Muscle of leg (tissue), 11 donors: ENCODE measurements around the gene RABGAP1. TPM values are rescaled to one million over a fixed set of nuclear protein-coding genes. Genes with fewer than 3 reads are reported as not detected.

Experiments
- DNase-seq: peaks from one replicate; pipeline ENCODE4 v3.0.0; 2013
- H3K27ac ChIP-seq: one replicate; pipeline ENCODE4 v1.5.1; 2013; ENCODE audit warnings: mild to moderate bottlenecking, low read length, control low read depth
- H3K27me3 ChIP-seq: one replicate; pipeline ENCODE4 v1.6.1; 2013; ENCODE audit warnings: low read length; ENCODE audit not compliant: control insufficient read depth, insufficient read depth
- H3K36me3 ChIP-seq: one replicate; pipeline ENCODE4 v1.6.1; 2013; ENCODE audit warnings: low read length; ENCODE audit not compliant: control insufficient read depth, insufficient read depth
- H3K4me1 ChIP-seq: one replicate; pipeline ENCODE4 v1.6.1; 2013; ENCODE audit warnings: low read length; ENCODE audit not compliant: control insufficient read depth, insufficient read depth
- H3K4me3 ChIP-seq: one replicate; pipeline ENCODE4 v1.5.1; 2013; ENCODE audit warnings: low read length, control low read depth
- H3K9me3 ChIP-seq: replicated peaks from 2 replicates; pipeline ENCODE4 v1.6.1; 2013; ENCODE audit warnings: low read depth, low read length; ENCODE audit not compliant: control insufficient read depth
- WGBS: methylation state at CpG from one replicate; pipeline ENCODE4 v1.1.5; 2013; ENCODE audit warnings: missing lambda C conversion rate; ENCODE audit not compliant: insufficient coverage; 5-methylcytosine and 5-hydroxymethylcytosine counted together
- polyA plus RNA-seq, 8 donors: library from polyadenylated mRNA; unstranded; fragments of 120-200 nt; gene quantifications; one replicate each; pipeline versions ENCODE4 v1.2.1 to v1.2.3, GENCODE V29; 2013; ENCODE audit warnings: inconsistent platforms in 1 of 8, low replicate concordance in 1 of 8; ENCODE audit not compliant: insufficient read length in 8 of 8, insufficient read depth in 1 of 8
- total RNA-seq: library from RNA; stranded (reverse); fragments of 120-200 nt; gene quantifications from one replicate; pipeline ENCODE4 v1.2.4, GENCODE V29; 2013

Gene RABGAP1
- total and polyA plus RNA-seq, 9 donors = 29.6 to 40.5 (median 30.9) TPM

DNA sequence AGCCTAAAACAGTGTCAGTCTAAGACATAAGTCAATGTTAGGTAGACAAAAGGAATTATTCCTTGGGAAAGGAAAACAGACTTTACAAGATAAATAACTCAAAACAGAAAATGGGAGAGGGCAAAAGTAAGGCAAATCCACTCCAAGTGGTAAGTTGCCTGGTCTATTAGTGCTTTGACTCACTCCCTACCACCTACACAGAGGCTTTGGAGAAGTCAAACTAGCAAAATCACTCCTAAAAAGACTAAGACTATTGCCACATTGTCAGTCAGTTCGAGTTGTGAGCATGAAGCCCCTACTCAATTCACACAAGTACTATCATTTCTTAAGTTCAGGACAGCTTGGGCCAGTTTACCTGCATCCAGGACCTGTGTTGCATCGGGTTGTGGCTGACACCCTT lies 22.5 kb upstream of the RABGAP1 start:
- DNase-seq = no peak
- Histone ChIP-seq H3K27ac (no peak overlapping the region), H3K27me3 (no peaks in the 10 kb centered on the region), H3K4me1 (peaks cover 4% of the 10 kb centered on the region), H3K36me3 (peaks cover 3% of the 10 kb centered on the region), H3K4me3 (no peak overlapping the region), H3K9me3 (no peaks in the 10 kb centered on the region)
- WGBS = 92% methylated on average over 2 of the region's 2 CpGs

DNA sequence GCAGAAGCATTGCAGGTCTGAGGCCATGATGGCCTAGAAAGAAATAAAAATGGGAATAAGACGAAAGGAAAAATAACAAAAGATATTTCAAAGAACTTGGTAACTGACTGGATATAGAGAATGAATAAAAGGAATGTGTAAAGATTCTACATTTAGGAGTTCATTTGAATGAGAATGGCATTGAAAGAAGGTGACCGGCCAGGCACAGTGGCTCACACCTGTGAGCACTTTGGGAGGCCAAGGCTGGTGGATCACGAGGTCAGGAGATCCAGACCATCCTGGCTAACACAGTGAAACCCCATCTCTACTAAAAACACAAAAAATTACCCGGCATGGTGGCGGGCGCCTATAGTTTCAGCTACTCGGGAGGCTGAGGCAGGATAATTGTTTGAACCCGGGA lies 18.1 kb upstream of the RABGAP1 start:
- Histone ChIP-seq H3K27ac (no peak overlapping the region), H3K27me3 (no peaks in the 10 kb centered on the region), H3K4me1 (no peaks in the 10 kb centered on the region), H3K9me3 (no peaks in the 10 kb centered on the region), H3K36me3 (peaks cover 5% of the 10 kb centered on the region), H3K4me3 (no peak overlapping the region)
- no peak for DNase-seq
- 100% methylated on average over 2 of the region's 8 CpGs for WGBS

DNA sequence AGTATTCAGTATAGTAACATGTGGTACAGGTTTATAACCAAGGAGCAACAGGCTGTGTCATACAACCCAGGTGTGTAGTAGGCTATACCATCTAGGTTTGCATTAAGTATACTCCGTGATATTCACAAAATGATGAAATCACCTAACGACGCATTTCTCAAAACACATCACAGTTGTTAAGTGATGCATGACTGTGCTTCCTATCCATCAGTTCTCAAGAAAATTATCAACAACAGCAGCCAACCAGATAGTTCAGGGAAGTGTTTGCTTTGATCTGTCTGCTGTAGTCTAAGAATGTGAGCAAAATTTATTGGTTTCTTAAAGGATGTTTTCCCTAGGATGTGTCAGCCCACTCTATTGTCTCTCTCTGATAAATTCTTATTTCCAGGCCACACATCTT lies 16.9 kb upstream of the RABGAP1 start:
- DNase-seq = no peak
- peaks cover 5% of the 10 kb centered on the region for H3K36me3 ChIP-seq
- H3K27me3 ChIP-seq = no peaks in the 10 kb centered on the region
- no peak overlapping the region for H3K4me3 ChIP-seq
- no CpG with 5 or more reads among the region's 3 CpGs for WGBS
- no peaks in the 10 kb centered on the region for H3K4me1 ChIP-seq
- no peak overlapping the region for H3K27ac ChIP-seq
- H3K9me3 ChIP-seq = no peaks in the 10 kb centered on the region

GRCh38 chr9:122929796-122930354 lies 10.9 kb upstream of the RABGAP1 start:
- H3K36me3 ChIP-seq = peaks cover 1% of the 10 kb centered on the region
- DNase-seq = no peak
- no peak overlapping the region for H3K27ac ChIP-seq
- H3K4me3 ChIP-seq = no peak overlapping the region
- no peaks in the 10 kb centered on the region for H3K9me3 ChIP-seq
- 86% methylated on average over 1 of the region's 1 CpG for WGBS
- no peaks in the 10 kb centered on the region for H3K27me3 ChIP-seq
- peaks cover 8% of the 10 kb centered on the region for H3K4me1 ChIP-seq

GRCh38 chr9:122930541-122931225 lies 10.1 kb upstream of the RABGAP1 start:
- 19% methylated on average over 8 of the region's 10 CpGs for WGBS
- Histone ChIP-seq H3K36me3 (no peaks in the 10 kb centered on the region), H3K27ac (peak overlapping the region; percentile 97), H3K9me3 (no peaks in the 10 kb centered on the region), H3K4me3 (peak overlapping the region; percentile 98), H3K4me1 (peaks cover 8% of the 10 kb centered on the region), H3K27me3 (no peaks in the 10 kb centered on the region)
- DNase-seq = no peak

DNA sequence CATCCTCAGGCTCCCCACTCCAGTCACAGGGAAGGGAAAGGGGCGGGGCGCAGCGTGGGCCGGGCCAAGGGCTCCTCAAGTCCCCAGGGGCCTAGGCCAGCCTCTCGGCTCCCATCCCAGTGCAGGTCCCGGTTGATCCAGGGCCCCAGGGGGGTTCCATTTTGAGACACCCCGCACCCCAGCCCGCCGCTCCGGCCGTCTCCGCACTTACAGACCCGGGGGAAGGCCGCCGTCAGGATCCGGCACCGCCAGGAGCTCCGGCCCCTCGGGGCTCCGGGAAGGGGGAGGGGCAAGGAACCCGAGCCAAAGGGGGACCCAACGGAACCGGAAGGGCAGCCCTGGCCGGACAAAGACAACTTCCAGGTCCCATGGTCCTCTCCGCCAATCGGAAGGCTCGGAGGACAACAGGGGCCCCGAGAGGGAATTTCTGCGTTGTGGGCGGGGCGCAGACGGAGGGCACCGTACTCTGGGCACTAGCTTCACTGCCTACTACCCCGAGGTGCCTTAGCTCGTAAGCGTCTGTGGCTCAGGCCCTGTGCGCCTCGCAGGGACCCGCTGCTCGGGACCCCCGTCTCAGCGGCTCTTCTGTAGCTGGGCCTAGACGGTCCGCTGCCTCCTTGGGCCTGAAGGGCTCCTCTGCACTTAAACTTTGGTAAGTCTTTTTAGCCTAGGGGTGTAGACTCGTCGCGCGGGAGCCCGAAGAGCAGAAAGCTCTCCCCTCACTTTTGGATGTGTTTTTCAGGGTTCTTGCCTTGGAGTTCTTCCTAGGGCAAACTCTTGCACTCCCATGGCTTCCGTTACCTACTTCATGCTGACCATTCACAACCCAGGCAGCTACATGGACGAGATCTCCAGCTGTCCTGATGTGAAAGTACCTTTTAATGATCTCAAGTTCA lies 9.3 kb upstream of the RABGAP1 start, which contains the start of gene ZBTB26:
Gene ZBTB26, minus strand, starts transcription at position 287 of the 896 bp plus-strand sequence. CDS start 11,578 bp downstream, outside the sequence.
- peak within 1 kb of the TSS; percentile 97 for H3K27ac ChIP-seq
- DNase-seq = peak; percentile 98

DNA sequence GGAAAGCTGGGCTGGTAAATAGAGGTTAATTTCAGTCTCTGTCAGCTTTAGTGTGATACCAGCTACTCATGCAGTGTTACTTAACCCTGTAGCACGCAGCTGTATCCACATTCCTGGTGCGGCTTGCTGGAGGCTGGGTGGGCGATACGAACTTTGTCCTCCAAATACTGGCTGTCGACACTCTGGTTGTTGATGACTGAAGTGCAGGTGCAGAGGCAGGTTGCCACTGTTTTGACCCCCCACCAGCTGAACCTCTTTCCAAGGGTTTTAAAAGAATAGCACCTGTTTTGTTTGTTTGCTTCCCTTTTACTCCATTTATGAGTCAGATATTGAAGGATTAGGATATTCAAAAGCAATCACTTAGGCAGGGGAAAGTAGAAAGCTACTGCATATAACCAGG lies 4.4 kb upstream of the RABGAP1 start:
- H3K36me3 ChIP-seq = peaks cover 11% of the 10 kb centered on the region
- no peak overlapping the region for H3K4me3 ChIP-seq
- 89% methylated on average over 3 of the region's 5 CpGs for WGBS
- peaks cover 9% of the 10 kb centered on the region for H3K4me1 ChIP-seq
- no peaks in the 10 kb centered on the region for H3K9me3 ChIP-seq
- no peaks in the 10 kb centered on the region for H3K27me3 ChIP-seq
- no peak overlapping the region for H3K27ac ChIP-seq
- DNase-seq = no peak

More for the DNA sequence above, 9.3 kb upstream of the RABGAP1 start, which contains the start of gene ZBTB26:
- no peaks in the 10 kb centered on the region for H3K27me3 ChIP-seq
- peaks cover 4% of the 10 kb centered on the region for H3K36me3 ChIP-seq
- no peaks in the 10 kb centered on the region for H3K9me3 ChIP-seq
- peak within 1 kb of the TSS; percentile 98 for H3K4me3 ChIP-seq
- WGBS = 0% methylated on average over 37 of the region's 51 CpGs
- H3K4me1 ChIP-seq = peaks cover 8% of the 10 kb centered on the region

GRCh38 chr9:122936883-122937282 lies 3.9 kb upstream of the RABGAP1 start:
- H3K4me1 ChIP-seq = peaks cover 11% of the 10 kb centered on the region
- no peaks in the 10 kb centered on the region for H3K27me3 ChIP-seq
- peaks cover 11% of the 10 kb centered on the region for H3K36me3 ChIP-seq
- no CpG with 5 or more reads among the region's 1 CpG for WGBS
- H3K9me3 ChIP-seq = no peaks in the 10 kb centered on the region
- H3K27ac ChIP-seq = no peak overlapping the region
- no peak overlapping the region for H3K4me3 ChIP-seq
- DNase-seq = no peak

- no peak for DNase-seq
- H3K9me3 ChIP-seq = no peaks in the 10 kb centered on the region
- H3K36me3 ChIP-seq = peaks cover 14% of the 10 kb centered on the region
- no CpG with 5 or more reads among the region's 4 CpGs for WGBS
- H3K27me3 ChIP-seq = no peaks in the 10 kb centered on the region
- peaks cover 7% of the 10 kb centered on the region for H3K4me1 ChIP-seq
- no peak overlapping the region for H3K4me3 ChIP-seq
- H3K27ac ChIP-seq = no peak overlapping the region
These were observed 1.2 kb upstream of the RABGAP1 start for GRCh38 chr9:122939601-122940000.

DNA sequence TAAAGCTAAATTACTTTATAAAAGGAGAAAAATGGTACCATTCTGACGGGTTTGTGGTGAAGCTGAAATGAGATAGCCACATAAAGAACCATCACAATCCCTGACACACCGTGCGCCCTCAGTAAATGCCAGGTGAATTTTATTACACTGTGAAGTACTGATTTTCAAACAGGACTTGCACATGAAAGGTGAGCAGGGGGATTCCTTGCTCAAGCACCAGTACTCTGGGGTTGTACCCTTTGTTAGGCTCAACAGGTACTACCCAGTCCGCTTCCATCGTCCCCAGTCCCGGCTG lies 419 bp upstream of the RABGAP1 start:
- Histone ChIP-seq H3K4me3 (peak overlapping the region; percentile 20), H3K9me3 (no peaks in the 10 kb centered on the region), H3K36me3 (peaks cover 14% of the 10 kb centered on the region), H3K27me3 (no peaks in the 10 kb centered on the region), H3K27ac (peak overlapping the region; percentile 82), H3K4me1 (peaks cover 7% of the 10 kb centered on the region)
- DNase-seq = no peak
- WGBS = 0% methylated on average over 3 of the region's 6 CpGs
